ENCODE results near the gene VCL.

The VCL gene

DNA sequence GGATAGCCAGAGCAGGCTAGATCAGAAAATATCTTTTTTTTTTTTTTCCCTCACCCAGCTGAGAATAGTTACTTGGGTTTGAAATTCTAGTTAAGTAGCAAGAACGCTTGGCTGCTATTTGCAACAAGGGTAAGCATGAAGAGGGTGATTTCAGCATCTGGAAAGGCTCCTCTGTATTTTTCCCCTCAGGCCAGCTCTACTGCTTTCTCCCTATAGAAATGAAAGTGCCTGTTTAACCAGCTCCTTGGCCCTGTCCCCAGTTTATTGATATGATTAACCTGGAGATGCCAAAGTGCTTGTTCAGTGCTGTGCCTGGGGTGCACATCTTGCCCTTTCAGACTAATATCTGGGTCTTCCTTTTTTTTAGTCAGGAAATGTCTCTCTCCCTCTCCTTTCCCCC is 115.6 kb downstream of the VCL start:
- CTCF ChIA-PET, result interaction anchor here (0.7 kb wide), 1 partner anchor 226 kb away, joined by 5 read pairs; no protein-coding TSS in a partner anchor
- TF ChIP-seq SP1 (IDR thresholded peaks at IDR 0.05) (no peak), FOXM1 (IDR thresholded peaks at IDR 0.05; ENCODE audit: borderline replicate concordance) (no peak), SUZ12 (IDR thresholded peaks at IDR 0.05) (no peak), HDGF (IDR thresholded peaks at IDR 0.05; ENCODE audit: borderline replicate concordance) (no peak), BHLHE40 (IDR thresholded peaks at IDR 0.05; ENCODE audit: borderline replicate concordance) (no peak), CTBP1 (IDR thresholded peaks at IDR 0.05; ENCODE audit: borderline replicate concordance) (no peak)
- no peak for DNase-seq (ENCODE audit: extremely low spot score)
- POLR2A ChIA-PET, result interaction anchor here (1.0 kb wide), 1 partner anchor 12 kb away, joined by 3 read pairs; no protein-coding TSS in a partner anchor

DNA sequence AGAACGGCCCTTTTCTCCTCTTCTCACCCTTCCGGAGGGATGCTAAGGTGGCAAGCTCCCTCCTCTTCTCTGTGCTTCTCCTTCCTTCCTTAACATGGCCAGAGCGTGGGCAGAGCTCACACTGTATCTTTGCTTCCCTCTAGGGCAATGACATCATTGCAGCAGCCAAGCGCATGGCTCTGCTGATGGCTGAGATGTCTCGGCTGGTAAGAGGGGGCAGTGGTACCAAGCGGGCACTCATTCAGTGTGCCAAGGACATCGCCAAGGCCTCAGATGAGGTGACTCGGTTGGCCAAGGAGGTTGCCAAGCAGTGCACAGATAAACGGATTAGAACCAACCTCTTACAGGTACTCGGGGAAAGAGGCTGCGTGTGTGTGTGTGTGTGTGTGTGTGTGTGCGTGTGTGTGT is 116.1 kb downstream of the VCL start:
- CTCF ChIA-PET, result no interaction called here
- TF ChIP-seq FOXK2 (IDR thresholded peaks at IDR 0.05) (no peak), ELF4 (IDR thresholded peaks at IDR 0.05) (no peak), HDGF (IDR thresholded peaks at IDR 0.05; ENCODE audit: borderline replicate concordance) (no peak), ZNF384 (IDR thresholded peaks at IDR 0.05) (no peak), ARNT (IDR thresholded peaks at IDR 0.05) (no peak), L3MBTL2 (conservative IDR thresholded peaks at IDR 0.05) (no peak), FOXM1 (IDR thresholded peaks at IDR 0.05; ENCODE audit: borderline replicate concordance) (no peak), SP1 (IDR thresholded peaks at IDR 0.05) (no peak), CTBP1 (IDR thresholded peaks at IDR 0.05; ENCODE audit: borderline replicate concordance) (no peak), LEF1 (IDR thresholded peaks at IDR 0.05; ENCODE audit: borderline replicate concordance) (no peak), SUZ12 (IDR thresholded peaks at IDR 0.05) (no peak), TARDBP (IDR thresholded peaks at IDR 0.05) (no peak), FOXA1 (IDR thresholded peaks at IDR 0.05) (no peak)
- TF ChIP-seq, protein P1, sequence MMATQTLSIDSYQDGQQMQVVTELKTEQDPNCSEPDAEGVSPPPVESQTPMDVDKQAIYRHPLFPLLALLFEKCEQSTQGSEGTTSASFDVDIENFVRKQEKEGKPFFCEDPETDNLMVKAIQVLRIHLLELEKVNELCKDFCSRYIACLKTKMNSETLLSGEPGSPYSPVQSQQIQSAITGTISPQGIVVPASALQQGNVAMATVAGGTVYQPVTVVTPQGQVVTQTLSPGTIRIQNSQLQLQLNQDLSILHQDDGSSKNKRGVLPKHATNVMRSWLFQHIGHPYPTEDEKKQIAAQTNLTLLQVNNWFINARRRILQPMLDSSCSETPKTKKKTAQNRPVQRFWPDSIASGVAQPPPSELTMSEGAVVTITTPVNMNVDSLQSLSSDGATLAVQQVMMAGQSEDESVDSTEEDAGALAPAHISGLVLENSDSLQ (IDR thresholded peaks at IDR 0.05), result no peak
- POLR2A ChIA-PET, result interaction anchor here (1.0 kb wide), 1 partner anchor 11 kb away, joined by 3 read pairs; no protein-coding TSS in a partner anchor
- no peak for DNase-seq (ENCODE audit: extremely low spot score)

DNA sequence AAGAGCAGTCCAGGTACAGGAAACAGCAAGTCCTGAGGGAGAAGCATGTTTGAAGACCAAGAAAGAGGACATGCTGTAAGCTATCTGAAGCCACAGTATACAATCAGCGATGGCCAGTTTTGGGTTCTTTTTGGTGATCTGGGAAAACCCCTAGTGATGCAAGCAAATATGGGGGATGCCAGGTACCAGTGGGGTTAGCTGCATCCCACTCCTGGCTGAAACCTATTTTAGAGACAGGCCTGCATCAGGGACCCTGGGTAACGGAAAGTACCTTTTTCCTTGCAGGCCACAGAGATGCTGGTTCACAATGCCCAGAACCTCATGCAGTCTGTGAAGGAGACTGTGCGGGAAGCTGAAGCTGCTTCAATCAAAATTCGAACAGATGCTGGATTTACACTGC is 119.8 kb downstream of the VCL start:
- ChIA-PET CTCF (interaction anchor here (1.3 kb wide), 1 partner anchor 15 kb away, joined by 5 read pairs; no protein-coding TSS in a partner anchor), POLR2A (interaction anchor here (0.7 to 1.4 kb wide), 2 partner anchors 58 to 1287 kb away, joined by 3 to 5 read pairs; no protein-coding TSS in a partner anchor)
- DNase-seq (ENCODE audit: extremely low spot score), result no peak
- TF ChIP-seq HDGF (IDR thresholded peaks at IDR 0.05; ENCODE audit: borderline replicate concordance), result no peak
- TF ChIP-seq ELF4 (IDR thresholded peaks at IDR 0.05), result no peak
- no peak for TF ChIP-seq L3MBTL2 (conservative IDR thresholded peaks at IDR 0.05)
- no peak for TF ChIP-seq FOXK2 (IDR thresholded peaks at IDR 0.05)
- TF ChIP-seq FOXM1 (IDR thresholded peaks at IDR 0.05; ENCODE audit: borderline replicate concordance), result no peak
- TF ChIP-seq, protein P1 (IDR thresholded peaks at IDR 0.05), result no peak
- no peak for TF ChIP-seq SUZ12 (IDR thresholded peaks at IDR 0.05)
- TF ChIP-seq ZNF384 (IDR thresholded peaks at IDR 0.05), result no peak
- TF ChIP-seq CTBP1 (IDR thresholded peaks at IDR 0.05; ENCODE audit: borderline replicate concordance), result no peak
- TF ChIP-seq FOXA1 (IDR thresholded peaks at IDR 0.05), result no peak
- TF ChIP-seq NFRKB (IDR thresholded peaks at IDR 0.05), result no peak
- TF ChIP-seq LEF1 (IDR thresholded peaks at IDR 0.05; ENCODE audit: borderline replicate concordance), result no peak
- no peak for TF ChIP-seq BHLHE40 (IDR thresholded peaks at IDR 0.05; ENCODE audit: borderline replicate concordance)
- no peak for TF ChIP-seq TARDBP (IDR thresholded peaks at IDR 0.05)
- TF ChIP-seq ARNT (IDR thresholded peaks at IDR 0.05), result no peak
- no peak for TF ChIP-seq SP1 (IDR thresholded peaks at IDR 0.05)

DNA sequence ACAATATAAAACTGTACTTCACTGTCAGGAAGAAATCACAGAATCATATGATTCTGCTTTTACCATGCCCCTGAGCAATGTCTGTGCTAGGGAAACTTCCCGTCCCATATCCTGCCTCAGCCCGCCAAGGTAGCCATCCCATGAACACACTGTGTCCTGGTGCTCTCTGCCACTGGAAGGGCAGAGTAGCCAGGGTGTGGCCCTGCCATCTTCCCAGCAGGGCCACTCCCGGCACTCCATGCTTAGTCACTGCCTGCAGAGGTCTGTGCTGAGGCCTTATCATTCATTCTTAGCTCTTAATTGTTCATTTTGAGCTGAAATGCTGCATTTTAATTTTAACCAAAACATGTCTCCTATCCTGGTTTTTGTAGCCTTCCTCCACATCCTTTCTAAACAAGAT is 120.9 kb downstream of the VCL start:
- TF ChIP-seq FOXM1 (IDR thresholded peaks at IDR 0.05; ENCODE audit: borderline replicate concordance), result no peak
- TF ChIP-seq ARNT (IDR thresholded peaks at IDR 0.05), result no peak
- TF ChIP-seq TARDBP (IDR thresholded peaks at IDR 0.05), result no peak
- ChIA-PET POLR2A (interaction anchor here (1.4 kb wide), 1 partner anchor 57 kb away, joined by 5 read pairs; no protein-coding TSS in a partner anchor), CTCF (interaction anchor here (0.6 to 1.3 kb wide), 2 partner anchors 9 to 16 kb away, joined by 3 to 5 read pairs; no protein-coding TSS in a partner anchor)
- DNase-seq (ENCODE audit: extremely low spot score), result no peak

DNA sequence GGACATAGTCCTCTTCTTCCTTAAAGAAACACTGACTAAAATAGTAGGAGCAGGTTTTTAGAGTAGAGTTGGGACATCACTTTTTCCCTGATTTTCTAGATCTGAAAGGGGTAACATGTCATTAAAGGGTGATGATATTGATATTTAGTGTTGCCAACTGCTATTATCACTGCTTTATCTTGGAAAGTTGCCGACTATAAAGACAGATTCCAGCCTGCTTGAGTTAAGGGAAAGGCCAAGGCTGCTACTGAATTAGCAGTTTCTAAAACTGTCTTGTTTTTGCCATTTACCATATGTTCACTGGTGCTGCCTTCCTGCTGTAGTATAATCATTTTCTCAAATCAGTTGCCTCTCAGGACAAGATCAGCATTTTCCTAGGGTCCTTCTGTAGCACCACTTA is 123.0 kb downstream of the VCL start:
- DNase-seq (ENCODE audit: extremely low spot score), result no peak
- POLR2A ChIA-PET, result interaction anchor here (0.6 kb wide), 1 partner anchor 37 kb away, joined by 3 read pairs; no protein-coding TSS in a partner anchor
- CTCF ChIA-PET, result no interaction called here
- TF ChIP-seq FOXA1 (IDR thresholded peaks at IDR 0.05), result no peak
- no peak for TF ChIP-seq BHLHE40 (IDR thresholded peaks at IDR 0.05; ENCODE audit: borderline replicate concordance)

DNA sequence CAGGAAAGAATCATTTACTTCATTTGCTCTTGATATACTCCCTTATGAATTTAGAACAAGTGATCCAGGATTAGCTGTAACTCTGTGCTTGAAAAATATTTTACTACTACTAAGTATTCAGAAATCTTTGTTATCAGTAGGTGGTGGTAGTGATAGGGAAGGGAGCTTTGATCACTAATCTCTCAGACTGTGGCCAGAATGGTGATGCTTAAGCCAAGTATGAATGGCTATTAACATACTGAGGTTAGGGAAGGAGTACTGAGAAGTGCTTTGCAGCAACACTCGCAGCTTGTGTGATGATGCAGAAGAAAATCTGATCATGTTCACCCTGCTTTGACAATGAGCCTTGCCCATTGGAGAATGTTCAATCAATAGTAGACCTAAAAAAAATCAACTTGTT is 123.5 kb downstream of the VCL start:
- TF ChIP-seq FOXK2 (IDR thresholded peaks at IDR 0.05), result no peak
- no peak for TF ChIP-seq FOXA1 (IDR thresholded peaks at IDR 0.05)
- no peak for TF ChIP-seq ARNT (IDR thresholded peaks at IDR 0.05)
- no peak for TF ChIP-seq ZNF384 (IDR thresholded peaks at IDR 0.05)
- TF ChIP-seq L3MBTL2 (conservative IDR thresholded peaks at IDR 0.05), result no peak
- TF ChIP-seq CTBP1 (IDR thresholded peaks at IDR 0.05; ENCODE audit: borderline replicate concordance), result no peak
- CTCF ChIA-PET, result interaction anchor here (0.6 kb wide), 1 partner anchor 358 kb away, joined by 7 read pairs; no protein-coding TSS in a partner anchor
- no peak for DNase-seq (ENCODE audit: extremely low spot score)
- POLR2A ChIA-PET, result interaction anchor here (0.6 kb wide), 1 partner anchor 11 kb away, joined by 3 read pairs; no protein-coding TSS in a partner anchor

DNA sequence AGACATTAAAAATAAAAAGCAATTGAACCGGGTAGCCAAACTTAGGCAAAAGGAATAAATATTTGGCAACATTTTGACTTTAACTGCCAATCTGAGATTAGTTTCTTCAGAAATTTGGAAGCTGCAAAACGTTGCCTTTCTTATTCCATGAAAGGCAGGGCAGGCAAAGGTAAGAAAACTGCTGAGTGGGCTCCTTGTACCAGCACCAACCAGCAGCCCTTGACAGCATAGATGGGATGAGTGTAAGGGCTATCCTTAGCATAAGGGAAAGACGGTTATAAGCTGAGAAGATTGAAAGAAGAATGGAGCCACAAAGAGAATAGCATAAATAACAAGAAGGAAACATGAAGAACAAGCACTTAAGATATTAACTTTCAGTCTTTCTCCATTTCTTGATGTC is 124.1 kb downstream of the VCL start:
- no peak for TF ChIP-seq SP1 (IDR thresholded peaks at IDR 0.05)
- TF ChIP-seq TARDBP (IDR thresholded peaks at IDR 0.05), result no peak
- TF ChIP-seq FOXK2 (IDR thresholded peaks at IDR 0.05), result no peak
- no peak for TF ChIP-seq ELF4 (IDR thresholded peaks at IDR 0.05)
- TF ChIP-seq L3MBTL2 (conservative IDR thresholded peaks at IDR 0.05), result no peak
- TF ChIP-seq ARNT (IDR thresholded peaks at IDR 0.05), result no peak
- TF ChIP-seq, protein P1 (IDR thresholded peaks at IDR 0.05), result no peak
- TF ChIP-seq LEF1 (IDR thresholded peaks at IDR 0.05; ENCODE audit: borderline replicate concordance), result no peak
- no peak for TF ChIP-seq FOXA1 (IDR thresholded peaks at IDR 0.05)
- no peak for TF ChIP-seq ZNF384 (IDR thresholded peaks at IDR 0.05)
- no peak for TF ChIP-seq CTBP1 (IDR thresholded peaks at IDR 0.05; ENCODE audit: borderline replicate concordance)
- TF ChIP-seq SUZ12 (IDR thresholded peaks at IDR 0.05), result no peak
- no peak for DNase-seq (ENCODE audit: extremely low spot score)
- CTCF ChIA-PET, result interaction anchor here (0.6 kb wide), 1 partner anchor 357 kb away, joined by 7 read pairs; no protein-coding TSS in a partner anchor
- POLR2A ChIA-PET, result no interaction called here

All from HEK293T (cell line).